ENCODE results near the gene OR12D2.
"Not testable (repeated sequence)": the region's sequence is repeated elsewhere in the genome, so short reads cannot be mapped to it uniquely, and the experiment has no call there.

OR12D2 gene, protein sequence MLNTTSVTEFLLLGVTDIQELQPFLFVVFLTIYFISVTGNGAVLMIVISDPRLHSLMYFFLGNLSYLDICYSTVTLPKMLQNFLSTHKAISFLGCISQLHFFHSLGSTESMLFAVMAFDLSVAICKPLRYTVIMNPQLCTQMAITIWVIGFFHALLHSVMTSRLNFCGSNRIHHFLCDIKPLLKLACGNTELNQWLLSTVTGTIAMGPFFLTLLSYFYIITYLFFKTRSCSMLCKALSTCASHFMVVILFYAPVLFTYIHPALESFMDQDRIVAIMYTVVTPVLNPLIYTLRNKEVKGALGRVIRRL

GRCh38 chr6:29395331-29395730 lies at the start of gene OR12D2:
Gene OR12D2 (plus strand): TSS chr6:29395631. CDS start chr6:29396700, 1,069 bp downstream.
- in situ Hi-C loops (cut with MboI; ENCODE audit: low sequenced_read_pairs): no loop called here

DNA sequence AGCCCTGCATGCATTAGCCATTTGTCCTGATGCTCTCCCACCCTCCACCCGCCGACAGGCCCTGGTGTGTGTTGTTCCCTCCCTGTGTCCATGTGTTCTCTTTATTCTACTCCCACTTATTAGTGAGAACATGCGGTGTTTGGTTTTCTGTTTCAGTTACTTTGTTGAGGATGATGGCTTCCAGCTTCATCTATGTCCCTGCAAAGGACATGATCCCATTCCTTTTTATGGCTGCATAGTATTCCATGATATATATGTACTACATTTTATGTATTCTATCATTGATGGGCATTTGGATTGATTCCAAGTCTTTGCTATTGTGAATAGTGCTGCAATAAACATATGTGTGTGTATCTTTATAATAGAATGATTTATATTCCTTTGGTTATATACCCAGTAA lies 46.1 kb upstream of the OR12D2 start:
- in situ Hi-C loops (cut with MboI; ENCODE audit: low sequenced_read_pairs): not testable (repeated sequence)

GRCh38 chr6:29354980-29355379 lies 40.5 kb upstream of the OR12D2 start:
- in situ Hi-C loops (cut with MboI; ENCODE audit: low sequenced_read_pairs): no loop called here

DNA sequence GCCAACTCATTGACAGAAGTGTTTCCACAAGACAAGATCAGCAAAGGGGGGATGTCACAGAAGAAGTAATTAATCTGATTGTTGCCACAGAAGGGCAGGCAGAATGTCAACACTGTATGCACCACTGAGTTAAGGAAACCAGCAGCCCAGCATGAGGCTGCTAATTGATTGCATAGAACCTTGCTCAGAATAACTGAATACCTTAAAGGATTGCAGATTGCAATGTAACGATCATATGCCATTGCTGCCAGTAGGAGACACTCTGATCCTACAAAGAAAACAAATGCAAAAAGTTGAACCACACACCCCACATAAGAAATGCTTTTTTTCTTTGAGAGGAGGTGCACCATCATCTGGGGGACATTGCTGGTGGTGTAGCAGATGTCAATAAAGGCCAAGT lies 39.8 kb upstream of the OR12D2 start:
- in situ Hi-C loops (cut with MboI; ENCODE audit: low sequenced_read_pairs): no loop called here

GRCh38 chr6:29368765-29369164 lies 26.7 kb upstream of the OR12D2 start, which contains the start of gene OR5V1:
Gene OR5V1 (minus strand): TSS chr6:29368865. CDS start chr6:29356195, 12,670 bp downstream.
- in situ Hi-C loops (cut with MboI; ENCODE audit: low sequenced_read_pairs): no loop called here

DNA sequence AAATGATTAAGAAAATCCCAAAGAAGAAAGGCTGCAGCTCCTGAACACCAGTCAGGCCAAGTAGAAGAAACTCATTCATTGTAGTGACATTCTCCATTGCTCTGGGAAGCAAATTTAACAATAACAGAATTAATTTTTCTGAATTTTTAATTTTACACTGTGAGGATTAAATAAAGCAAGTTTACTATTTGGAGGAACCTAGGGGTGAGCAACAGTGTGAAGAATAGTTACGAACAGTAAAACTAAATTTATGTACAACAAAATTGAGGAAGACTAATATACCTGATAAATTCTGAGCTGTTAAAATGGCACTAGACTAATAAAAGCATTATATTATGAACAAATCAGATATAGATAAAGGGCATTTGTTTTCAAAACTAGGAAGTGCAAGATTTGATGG lies 20.2 kb upstream of the OR12D2 start, which contains the start of gene OR12D3:
Gene OR12D3 (minus strand): TSS at position 101 of the 400 bp plus-strand sequence. CDS start 4 bp downstream, at position 97.
- in situ Hi-C loops (cut with MboI; ENCODE audit: low sequenced_read_pairs): no loop called here

DNA sequence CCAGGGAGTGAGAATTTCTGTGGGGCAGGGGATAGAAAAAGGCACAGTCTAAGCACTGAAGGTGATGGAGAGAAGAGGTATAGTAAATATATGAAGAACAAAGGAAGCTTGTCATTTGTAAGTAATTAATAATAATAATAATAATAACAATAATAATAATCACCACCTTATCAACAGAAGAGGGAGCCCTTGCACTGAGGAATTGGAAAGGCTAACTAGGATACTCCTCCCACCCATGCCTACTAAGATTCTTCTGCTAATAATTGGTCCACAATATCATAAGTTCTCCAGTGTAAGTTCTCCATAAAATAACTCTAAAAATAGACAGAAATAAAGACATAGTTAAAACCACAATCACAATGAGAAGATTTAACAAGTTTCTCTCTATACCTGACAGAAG lies 19.4 kb upstream of the OR12D2 start:
- in situ Hi-C loops (cut with MboI; ENCODE audit: low sequenced_read_pairs): no loop called here

- in situ Hi-C loops (cut with MboI; ENCODE audit: low sequenced_read_pairs): no loop called here
Observed at GRCh38 chr6:29388533-29388932, 6.9 kb upstream of the OR12D2 start.

DNA sequence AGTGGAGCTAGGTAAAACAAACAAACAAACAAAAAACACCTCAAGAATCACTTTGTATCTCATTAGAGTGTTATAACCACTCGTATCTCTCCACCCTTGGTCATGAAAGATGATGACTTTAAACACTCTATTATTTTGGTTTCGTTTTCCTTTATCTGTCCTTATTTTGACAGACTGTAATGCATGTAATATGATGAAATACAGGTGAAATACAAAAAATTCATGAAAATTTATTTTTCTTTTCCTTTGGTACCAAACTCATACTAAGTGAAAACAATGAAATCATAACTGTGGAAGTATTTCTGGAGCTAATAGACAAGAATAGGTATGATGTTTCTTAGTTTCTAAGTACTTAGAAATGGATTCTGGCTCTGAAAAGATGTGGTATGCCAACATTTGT lies 4.1 kb downstream of the OR12D2 start:
- in situ Hi-C loops (cut with MboI; ENCODE audit: low sequenced_read_pairs): no loop called here

GRCh38 chr6:29403801-29404200 lies 8.4 kb downstream of the OR12D2 start:
- in situ Hi-C loops (cut with MboI; ENCODE audit: low sequenced_read_pairs): no loop called here

DNA sequence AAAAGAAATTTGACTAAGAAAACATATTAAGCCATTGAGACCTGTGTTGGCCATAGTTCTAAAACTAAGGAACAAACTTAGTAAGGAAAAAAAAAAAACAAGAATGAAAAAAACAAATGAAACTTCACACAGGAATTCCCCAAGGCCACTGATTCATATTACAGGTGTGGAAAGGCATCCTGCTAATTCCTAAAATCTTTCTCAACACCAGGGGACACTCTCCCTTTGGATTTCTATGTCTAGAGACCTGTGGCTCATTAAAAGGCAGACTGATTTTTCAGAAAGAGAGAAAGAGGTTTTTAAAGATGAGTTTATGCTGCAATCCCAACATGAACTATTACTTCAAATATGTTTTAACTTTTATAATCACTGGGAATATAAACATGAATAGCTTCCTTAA lies 19.2 kb downstream of the OR12D2 start, which contains the start of gene OR12D1:
Gene OR12D1 (plus strand): TSS at position 341 of the 400 bp plus-strand sequence.
- in situ Hi-C loops (cut with MboI; ENCODE audit: low sequenced_read_pairs): no loop called here

DNA sequence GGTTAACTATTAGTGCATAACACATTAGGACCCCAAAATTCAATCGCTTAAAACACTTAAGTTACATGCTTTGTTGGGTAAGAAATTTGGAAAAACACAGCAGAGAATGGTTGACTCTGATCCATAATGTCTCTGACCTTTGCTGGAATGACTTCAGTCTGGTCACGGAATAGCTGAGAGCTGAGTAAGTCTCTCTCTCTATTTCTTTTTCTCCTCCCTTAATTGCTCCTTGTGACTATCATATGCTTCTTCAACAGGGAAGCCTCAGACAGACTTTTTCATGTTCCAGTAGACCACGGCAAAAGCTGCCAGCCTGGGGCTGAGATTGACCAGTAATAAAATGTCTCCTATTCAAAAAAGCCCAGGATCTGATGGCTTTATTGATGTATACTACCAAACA lies 24.1 kb downstream of the OR12D2 start:
- in situ Hi-C loops (cut with MboI; ENCODE audit: low sequenced_read_pairs): no loop called here

DNA sequence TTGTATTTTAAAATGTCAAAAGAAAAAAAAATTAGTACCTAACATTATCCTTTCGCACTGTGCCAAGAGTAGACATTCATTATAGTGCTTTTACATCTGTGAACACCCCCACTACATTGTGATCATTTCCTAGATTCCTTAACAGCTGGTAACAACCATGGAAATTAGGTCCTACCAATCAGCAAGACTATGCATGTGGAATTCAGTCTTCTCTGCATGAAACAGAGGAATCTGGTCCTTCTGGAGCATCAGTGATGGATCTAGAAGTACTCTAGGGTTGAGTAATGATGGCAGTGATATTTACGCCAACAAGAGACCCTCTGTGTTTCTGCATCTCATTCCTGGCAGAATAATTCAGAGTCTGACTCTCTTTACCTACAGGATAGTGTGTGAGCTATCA lies 28.7 kb downstream of the OR12D2 start:
- in situ Hi-C loops (cut with MboI; ENCODE audit: low sequenced_read_pairs): no loop called here

DNA sequence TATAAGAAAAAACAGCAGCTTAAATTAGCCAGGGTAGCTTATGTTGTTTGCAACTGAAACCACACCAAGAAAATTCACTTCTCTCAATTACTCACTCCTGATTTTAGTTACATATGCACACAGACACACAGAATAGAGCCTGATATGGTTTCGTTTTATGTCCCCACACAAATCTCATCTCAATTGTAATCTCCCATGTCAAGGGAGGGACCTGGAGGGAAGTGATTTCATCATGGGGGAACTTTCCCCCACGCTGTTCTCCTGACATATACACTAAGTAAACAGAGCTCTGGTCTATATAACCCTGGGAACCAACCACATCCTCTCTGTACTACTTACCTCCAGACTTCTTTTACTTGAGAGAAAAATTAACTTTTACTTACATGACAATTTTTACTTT lies 29.1 kb downstream of the OR12D2 start:
- in situ Hi-C loops (cut with MboI; ENCODE audit: low sequenced_read_pairs): no loop called here

DNA sequence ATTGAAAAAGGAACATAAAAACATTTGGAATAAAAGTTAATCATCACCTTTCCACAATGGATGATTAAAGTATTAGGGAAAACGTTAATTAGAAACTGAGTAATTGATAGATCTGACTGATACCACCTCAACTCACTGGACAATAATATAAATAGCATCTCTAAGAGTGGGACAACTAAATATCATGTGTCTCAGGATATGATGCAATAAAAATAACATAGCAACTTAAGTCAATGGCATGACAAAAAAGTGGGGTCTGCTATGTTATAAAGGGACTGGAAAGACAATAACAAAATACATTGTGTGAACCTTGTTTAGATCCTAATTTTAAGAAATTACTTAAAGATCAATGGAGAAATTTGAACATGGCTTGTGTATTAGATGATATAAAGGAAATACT lies 29.6 kb downstream of the OR12D2 start:
- in situ Hi-C loops (cut with MboI; ENCODE audit: low sequenced_read_pairs): no loop called here

GRCh38 chr6:29426654-29427053 lies 31.2 kb downstream of the OR12D2 start:
- in situ Hi-C loops (cut with MboI; ENCODE audit: low sequenced_read_pairs): no loop called here

- in situ Hi-C loops (cut with MboI; ENCODE audit: low sequenced_read_pairs): not testable (repeated sequence)
Observed at GRCh38 chr6:29436730-29437129, 41.3 kb downstream of the OR12D2 start.

DNA sequence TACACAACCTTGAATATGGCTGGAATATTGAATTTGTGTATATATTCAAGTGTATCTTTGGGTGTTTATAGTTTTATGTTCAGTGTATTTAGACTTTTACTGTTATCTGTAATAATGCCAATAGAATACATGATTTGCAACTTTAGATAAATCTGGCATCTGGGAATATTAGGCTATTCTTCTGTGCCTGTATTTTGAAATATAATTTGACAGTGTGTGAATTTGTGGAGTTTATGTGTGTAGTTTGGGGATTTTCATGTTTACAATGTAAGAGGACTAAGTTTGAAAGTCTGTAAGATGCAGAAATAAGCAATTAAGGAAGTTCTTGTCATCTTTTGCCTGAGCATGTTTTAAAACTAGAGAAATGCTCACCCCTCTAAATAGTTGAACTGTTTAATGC lies 43.6 kb downstream of the OR12D2 start, which contains the start of gene OR10C1:
Gene OR10C1 (plus strand): TSS at position 301 of the 400 bp plus-strand sequence. CDS start 710 bp downstream, outside the sequence.
- in situ Hi-C loops (cut with MboI; ENCODE audit: low sequenced_read_pairs): no loop called here

DNA sequence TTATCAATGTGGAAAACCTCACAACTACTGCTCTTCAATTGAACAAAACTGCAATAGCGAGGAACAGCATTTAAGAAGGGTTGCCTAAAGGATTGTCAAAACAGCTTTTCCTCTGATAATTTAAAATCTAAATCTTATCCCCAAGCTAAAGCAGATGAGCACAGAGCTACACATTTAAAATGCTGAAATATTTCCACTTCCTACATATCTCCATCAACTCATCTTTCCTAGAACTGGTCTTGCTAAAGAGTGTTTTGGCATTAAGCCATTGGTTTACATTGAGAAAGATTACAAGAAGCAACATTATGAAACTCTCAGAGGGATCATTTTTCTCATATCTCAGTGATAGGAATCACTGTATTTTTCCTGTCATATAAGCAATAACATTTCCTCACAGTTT lies 47.3 kb downstream of the OR12D2 start:
- in situ Hi-C loops (cut with MboI; ENCODE audit: low sequenced_read_pairs): no loop called here

DNA sequence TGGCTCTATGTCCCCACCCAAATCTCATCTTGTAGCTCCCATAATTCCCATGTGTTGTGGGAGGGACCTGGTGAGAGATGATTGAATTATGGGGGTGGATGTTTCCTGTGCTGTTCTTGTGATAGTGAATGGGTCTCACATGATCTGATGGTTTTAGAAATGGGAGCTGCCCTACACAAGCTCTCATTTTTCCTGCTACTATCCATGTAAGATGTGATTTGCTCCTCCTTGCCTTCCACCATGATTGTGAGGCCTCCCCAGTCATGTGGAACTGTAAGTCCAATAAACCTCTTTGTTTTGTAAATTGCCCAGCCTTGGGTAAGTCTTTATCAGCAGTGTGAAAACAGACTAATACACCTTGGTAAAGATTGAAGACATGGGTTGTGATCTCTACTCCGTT lies 48.6 kb downstream of the OR12D2 start:
- in situ Hi-C loops (cut with MboI; ENCODE audit: low sequenced_read_pairs): not testable (repeated sequence)

All from HL-60/S4 treated with retinoic acid at 250 ng/mL for 4 days and 3 days (cell line).